WTC11 (cell line): Measurements from ENCODE around the gene OR8K5.

Source experiments
- ARID4B ChIP-seq: sonication (generic); formaldehyde crosslinking; IDR thresholded peaks from 2 replicates; pipeline ENCODE4 v1.8.0; 2023; ENCODE audit warnings: missing genetic modification reagents, mild to moderate bottlenecking, borderline replicate concordance
- ATF2 ChIP-seq: sonication (generic); formaldehyde crosslinking; IDR thresholded peaks from 2 replicates; pipeline ENCODE4 v1.8.1; 2022; ENCODE audit warnings: low read depth, missing genetic modification reagents, borderline replicate concordance
- CREM ChIP-seq: sonication (generic); formaldehyde crosslinking; IDR thresholded peaks from 2 replicates; pipeline ENCODE4 v1.8.1; 2022; ENCODE audit warnings: mild to moderate bottlenecking, missing genetic modification reagents, moderate library complexity
- FOXJ3 ChIP-seq: sonication (generic); formaldehyde crosslinking; IDR thresholded peaks from 2 replicates; pipeline ENCODE4 v1.9.0; 2021; ENCODE audit warnings: missing genetic modification reagents, mild to moderate bottlenecking, borderline replicate concordance
- GTF2I ChIP-seq: fragments of 250-450 bp; sonication (Bioruptor Pico); conservative IDR thresholded peaks from 2 replicates; pipeline ENCODE4 v1.4.0; 2021; ENCODE audit warnings: mild to moderate bottlenecking
- MXD4 ChIP-seq: fragments of 250-450 bp; sonication (Bioruptor Pico); IDR thresholded peaks from 2 replicates; pipeline ENCODE4 v1.8.0; 2021; ENCODE audit warnings: mild to moderate bottlenecking, moderate library complexity, borderline replicate concordance
- NFE2L1 ChIP-seq: sonication (generic); formaldehyde crosslinking; IDR thresholded peaks from 2 replicates; pipeline ENCODE4 v1.8.1; 2023; ENCODE audit warnings: missing genetic modification reagents
- ZBTB21 ChIP-seq: sonication (generic); formaldehyde crosslinking; IDR thresholded peaks from 2 replicates; pipeline ENCODE4 v1.8.1; 2023; ENCODE audit warnings: mild to moderate bottlenecking, missing genetic modification reagents, borderline replicate concordance
- TF ChIP-seq, protein P1 (sequence below): fragments of 200-600 bp; IDR thresholded peaks from 2 replicates; pipeline ENCODE4 v1.8.0; 2022; ENCODE audit warnings: antibody characterized with exemption
- TF ChIP-seq, protein P2 (sequence below): sonication (generic); formaldehyde crosslinking; IDR thresholded peaks from 2 replicates; pipeline ENCODE4 v1.8.1; 2022; ENCODE audit warnings: mild to moderate bottlenecking, moderate library complexity, missing genetic modification reagents
- TF ChIP-seq, protein P3 (sequence below): sonication (generic); formaldehyde crosslinking; IDR thresholded peaks from 2 replicates; pipeline ENCODE4 v1.8.1; 2022; ENCODE audit warnings: missing genetic modification reagents, borderline replicate concordance
- TF ChIP-seq, protein P4 (sequence below): sonication (generic); formaldehyde crosslinking; IDR thresholded peaks from 2 replicates; pipeline ENCODE4 v1.8.1; 2023; ENCODE audit warnings: mild to moderate bottlenecking, missing genetic modification reagents, moderate library complexity

DNA sequence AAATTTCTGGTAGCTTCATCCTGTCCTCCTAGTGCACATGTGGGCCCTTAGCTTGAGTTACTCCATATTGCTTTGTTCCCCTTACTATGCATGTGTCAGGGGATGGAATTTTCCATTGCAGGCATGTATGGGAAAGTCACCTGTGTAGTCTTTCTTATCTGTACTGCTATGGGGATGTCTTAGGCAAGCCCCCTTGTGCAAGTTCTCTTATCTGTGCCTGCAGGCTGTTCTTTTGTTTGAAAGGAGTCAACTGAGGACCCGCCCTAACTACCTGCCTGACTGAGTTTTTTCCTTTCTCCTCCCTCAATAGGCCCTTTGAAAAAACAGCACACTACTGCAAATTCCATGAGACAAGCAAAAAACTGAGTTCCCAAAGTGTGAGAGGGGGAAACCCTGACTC is 8.7 kb downstream of the OR8K5 start:
- TF ChIP-seq, protein P1, sequence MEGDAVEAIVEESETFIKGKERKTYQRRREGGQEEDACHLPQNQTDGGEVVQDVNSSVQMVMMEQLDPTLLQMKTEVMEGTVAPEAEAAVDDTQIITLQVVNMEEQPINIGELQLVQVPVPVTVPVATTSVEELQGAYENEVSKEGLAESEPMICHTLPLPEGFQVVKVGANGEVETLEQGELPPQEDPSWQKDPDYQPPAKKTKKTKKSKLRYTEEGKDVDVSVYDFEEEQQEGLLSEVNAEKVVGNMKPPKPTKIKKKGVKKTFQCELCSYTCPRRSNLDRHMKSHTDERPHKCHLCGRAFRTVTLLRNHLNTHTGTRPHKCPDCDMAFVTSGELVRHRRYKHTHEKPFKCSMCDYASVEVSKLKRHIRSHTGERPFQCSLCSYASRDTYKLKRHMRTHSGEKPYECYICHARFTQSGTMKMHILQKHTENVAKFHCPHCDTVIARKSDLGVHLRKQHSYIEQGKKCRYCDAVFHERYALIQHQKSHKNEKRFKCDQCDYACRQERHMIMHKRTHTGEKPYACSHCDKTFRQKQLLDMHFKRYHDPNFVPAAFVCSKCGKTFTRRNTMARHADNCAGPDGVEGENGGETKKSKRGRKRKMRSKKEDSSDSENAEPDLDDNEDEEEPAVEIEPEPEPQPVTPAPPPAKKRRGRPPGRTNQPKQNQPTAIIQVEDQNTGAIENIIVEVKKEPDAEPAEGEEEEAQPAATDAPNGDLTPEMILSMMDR = no peak
- no peak for TF ChIP-seq FOXJ3 (CRISPR knock-in tag)
- no peak for TF ChIP-seq CREM (CRISPR knock-in tag)
- TF ChIP-seq MXD4 (CRISPR knock-in tag) = no peak
- no peak for TF ChIP-seq ARID4B
- no peak for TF ChIP-seq NFE2L1 (CRISPR knock-in tag)
- TF ChIP-seq ATF2 (CRISPR knock-in tag) = no peak
- TF ChIP-seq, protein P2, sequence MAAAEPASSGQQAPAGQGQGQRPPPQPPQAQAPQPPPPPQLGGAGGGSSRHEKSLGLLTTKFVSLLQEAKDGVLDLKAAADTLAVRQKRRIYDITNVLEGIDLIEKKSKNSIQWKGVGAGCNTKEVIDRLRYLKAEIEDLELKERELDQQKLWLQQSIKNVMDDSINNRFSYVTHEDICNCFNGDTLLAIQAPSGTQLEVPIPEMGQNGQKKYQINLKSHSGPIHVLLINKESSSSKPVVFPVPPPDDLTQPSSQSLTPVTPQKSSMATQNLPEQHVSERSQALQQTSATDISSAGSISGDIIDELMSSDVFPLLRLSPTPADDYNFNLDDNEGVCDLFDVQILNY (CRISPR knock-in tag) = no peak
- TF ChIP-seq, protein P3, sequence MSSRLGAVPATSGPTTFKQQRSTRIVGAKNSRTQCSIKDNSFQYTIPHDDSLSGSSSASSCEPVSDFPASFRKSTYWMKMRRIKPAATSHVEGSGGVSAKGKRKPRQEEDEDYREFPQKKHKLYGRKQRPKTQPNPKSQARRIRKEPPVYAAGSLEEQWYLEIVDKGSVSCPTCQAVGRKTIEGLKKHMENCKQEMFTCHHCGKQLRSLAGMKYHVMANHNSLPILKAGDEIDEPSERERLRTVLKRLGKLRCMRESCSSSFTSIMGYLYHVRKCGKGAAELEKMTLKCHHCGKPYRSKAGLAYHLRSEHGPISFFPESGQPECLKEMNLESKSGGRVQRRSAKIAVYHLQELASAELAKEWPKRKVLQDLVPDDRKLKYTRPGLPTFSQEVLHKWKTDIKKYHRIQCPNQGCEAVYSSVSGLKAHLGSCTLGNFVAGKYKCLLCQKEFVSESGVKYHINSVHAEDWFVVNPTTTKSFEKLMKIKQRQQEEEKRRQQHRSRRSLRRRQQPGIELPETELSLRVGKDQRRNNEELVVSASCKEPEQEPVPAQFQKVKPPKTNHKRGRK (CRISPR knock-in tag) = no peak
- no peak for TF ChIP-seq GTF2I
- TF ChIP-seq ZBTB21 (CRISPR knock-in tag) = no peak
- TF ChIP-seq, protein P4, sequence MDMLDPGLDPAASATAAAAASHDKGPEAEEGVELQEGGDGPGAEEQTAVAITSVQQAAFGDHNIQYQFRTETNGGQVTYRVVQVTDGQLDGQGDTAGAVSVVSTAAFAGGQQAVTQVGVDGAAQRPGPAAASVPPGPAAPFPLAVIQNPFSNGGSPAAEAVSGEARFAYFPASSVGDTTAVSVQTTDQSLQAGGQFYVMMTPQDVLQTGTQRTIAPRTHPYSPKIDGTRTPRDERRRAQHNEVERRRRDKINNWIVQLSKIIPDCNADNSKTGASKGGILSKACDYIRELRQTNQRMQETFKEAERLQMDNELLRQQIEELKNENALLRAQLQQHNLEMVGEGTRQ (CRISPR knock-in tag) = no peak
